ENCODE data around the gene MEF2B.

The MEF2B gene

DNA sequence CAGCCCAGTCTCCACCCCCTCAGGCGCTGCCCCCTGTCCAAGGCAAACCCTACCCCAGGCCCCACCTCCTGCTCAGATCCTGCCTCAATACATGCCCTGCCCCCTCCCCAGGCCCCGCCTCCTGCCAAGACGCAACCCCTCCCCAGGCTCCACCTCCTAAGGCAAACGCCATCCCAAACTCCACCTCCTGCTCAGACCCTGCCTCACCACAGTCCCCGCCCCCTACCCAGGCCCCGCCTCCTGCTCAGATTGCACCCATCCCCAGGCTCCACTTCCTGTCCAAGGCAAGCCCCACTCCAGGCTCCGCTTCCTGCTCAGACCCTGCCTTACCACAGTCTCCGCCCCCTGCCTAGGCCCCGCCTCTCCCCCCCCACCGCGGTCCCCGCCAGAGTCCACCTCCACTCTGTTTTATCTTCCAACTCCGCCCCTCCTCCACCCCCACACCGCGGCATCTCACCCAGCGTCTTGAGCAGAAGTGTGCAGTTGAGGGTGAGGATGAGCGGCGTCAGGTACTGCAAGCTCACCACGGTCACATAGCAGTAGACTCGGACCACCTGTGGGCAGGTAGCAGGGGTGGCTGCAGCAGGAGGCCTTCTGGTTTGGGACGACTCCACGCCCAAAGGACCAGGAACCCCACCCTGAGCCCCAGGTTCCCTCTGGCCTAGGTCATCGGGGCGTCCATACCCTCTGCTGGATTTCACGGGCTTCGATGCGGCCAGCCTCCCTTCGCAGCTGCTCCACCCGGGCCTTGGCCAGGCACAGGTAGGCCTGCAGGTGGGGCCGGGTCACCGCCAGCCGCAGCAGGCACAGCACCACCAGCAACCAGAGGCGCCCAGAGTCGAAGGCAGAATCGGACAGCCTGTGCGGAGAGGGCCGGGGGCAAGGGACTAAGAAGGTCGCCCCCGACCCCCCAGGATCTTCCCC lies 49.5 kb downstream of the MEF2B start:
- 76 to 84% methylated on average over 23 to 24 of the region's 39 CpGs for WGBS, 2 experiments (ENCODE audit: insufficient coverage in 2 of 2)
- Histone ChIP-seq H3K4me3 (ENCODE audit: extremely low read depth, insufficient read depth, low read length, poor library complexity, severe bottlenecking) (no peak overlapping the region), H3K36me3 (ENCODE audit: control insufficient read depth, insufficient read depth, low read length) (peaks cover 30% of the 10 kb centered on the region), H3K27ac (ENCODE audit: low read depth, low read length, severe bottlenecking) (no peak overlapping the region), H3K9me3 (ENCODE audit: control insufficient read depth, low read length) (peaks cover 12% of the 10 kb centered on the region), H3K4me1 (ENCODE audit: control insufficient read depth, insufficient read depth, low read length, poor library complexity, severe bottlenecking) (no peaks in the 10 kb centered on the region)

DNA sequence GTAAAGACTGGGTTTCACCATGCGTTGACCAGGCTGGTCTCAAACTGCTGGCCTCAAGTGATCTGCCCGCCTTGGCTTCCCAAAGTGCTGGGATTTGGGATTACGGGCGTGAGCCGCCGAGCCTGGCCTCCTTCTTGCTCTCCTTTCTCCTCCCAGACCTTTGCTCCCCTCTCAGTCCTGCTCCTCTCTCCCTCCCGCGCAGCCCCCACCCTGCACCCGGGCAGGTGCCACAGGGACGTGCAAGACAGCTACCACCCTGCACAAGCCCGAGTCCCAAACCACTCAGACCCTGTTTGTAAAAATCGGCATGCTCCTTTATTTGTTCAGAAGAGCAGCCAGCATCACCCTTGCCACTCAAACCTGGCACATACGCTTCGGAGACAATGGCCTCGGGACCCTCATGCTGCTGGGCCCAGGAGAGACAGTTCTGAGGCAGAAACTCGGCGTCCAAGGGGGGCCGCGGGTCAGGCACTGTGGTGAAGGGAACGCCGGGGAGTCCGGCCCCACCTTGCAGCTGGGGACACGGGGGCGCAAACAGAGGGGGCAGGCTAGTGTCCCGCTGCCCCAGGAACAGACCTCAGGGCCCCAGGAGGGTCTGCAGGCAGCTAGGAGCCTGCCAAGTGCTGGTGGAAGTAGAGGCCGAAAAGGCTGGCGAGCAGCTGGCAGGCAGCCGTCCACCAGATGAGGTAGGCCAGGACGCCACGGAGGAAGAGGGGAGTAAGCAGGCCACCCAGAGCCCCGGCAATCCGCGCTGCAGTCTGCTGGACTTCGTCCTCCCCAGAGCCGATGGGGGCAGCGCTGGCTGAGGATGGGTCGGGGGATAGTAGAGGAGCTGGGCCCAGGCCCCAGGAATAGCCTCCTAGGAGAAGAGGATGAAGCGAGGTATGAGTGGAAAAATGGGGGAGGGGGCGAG lies 50.5 kb downstream of the MEF2B start:
- WGBS, 2 experiments (ENCODE audit: insufficient coverage in 2 of 2) = 95% methylated on average over 27 to 35 of the region's 39 CpGs
- Histone ChIP-seq H3K36me3 (ENCODE audit: control insufficient read depth, insufficient read depth, low read length) (peaks cover 30% of the 10 kb centered on the region), H3K27ac (ENCODE audit: low read depth, low read length, severe bottlenecking) (no peak overlapping the region), H3K4me1 (ENCODE audit: control insufficient read depth, insufficient read depth, low read length, poor library complexity, severe bottlenecking) (no peaks in the 10 kb centered on the region), H3K9me3 (ENCODE audit: control insufficient read depth, low read length) (peaks cover 12% of the 10 kb centered on the region), H3K4me3 (ENCODE audit: extremely low read depth, insufficient read depth, low read length, poor library complexity, severe bottlenecking) (no peak overlapping the region)

DNA sequence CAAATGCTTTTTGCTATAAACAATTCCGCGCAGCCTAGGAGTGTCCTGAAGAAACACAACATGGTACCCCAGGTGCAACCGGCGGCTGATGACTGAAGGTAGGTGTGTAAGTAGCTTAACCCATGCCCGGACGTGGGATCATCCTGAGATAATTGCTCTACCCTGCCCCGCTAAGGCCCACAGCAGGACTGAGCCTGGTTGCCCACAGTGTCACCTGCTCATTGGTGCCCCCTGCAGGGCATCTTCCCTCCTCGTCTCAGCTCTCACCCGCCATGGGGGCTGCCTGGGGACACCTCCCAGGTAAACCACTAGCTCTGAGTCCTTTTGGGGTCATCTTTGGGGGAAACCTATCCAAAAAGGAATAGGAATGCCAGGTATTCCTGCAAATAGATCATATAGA lies 54.1 kb downstream of the MEF2B start:
- peaks cover 15% of the 10 kb centered on the region for H3K36me3 ChIP-seq (ENCODE audit: control insufficient read depth, insufficient read depth, low read length)
- 79 to 88% methylated on average over 7 of the region's 9 CpGs for WGBS, 2 experiments (ENCODE audit: insufficient coverage in 2 of 2)
- H3K4me1 ChIP-seq (ENCODE audit: control insufficient read depth, insufficient read depth, low read length, poor library complexity, severe bottlenecking) = peaks cover 4% of the 10 kb centered on the region
- H3K4me3 ChIP-seq (ENCODE audit: extremely low read depth, insufficient read depth, low read length, poor library complexity, severe bottlenecking) = no peak overlapping the region
- no peak overlapping the region for H3K27ac ChIP-seq (ENCODE audit: low read depth, low read length, severe bottlenecking)
- no peaks in the 10 kb centered on the region for H3K9me3 ChIP-seq (ENCODE audit: control insufficient read depth, low read length)

DNA sequence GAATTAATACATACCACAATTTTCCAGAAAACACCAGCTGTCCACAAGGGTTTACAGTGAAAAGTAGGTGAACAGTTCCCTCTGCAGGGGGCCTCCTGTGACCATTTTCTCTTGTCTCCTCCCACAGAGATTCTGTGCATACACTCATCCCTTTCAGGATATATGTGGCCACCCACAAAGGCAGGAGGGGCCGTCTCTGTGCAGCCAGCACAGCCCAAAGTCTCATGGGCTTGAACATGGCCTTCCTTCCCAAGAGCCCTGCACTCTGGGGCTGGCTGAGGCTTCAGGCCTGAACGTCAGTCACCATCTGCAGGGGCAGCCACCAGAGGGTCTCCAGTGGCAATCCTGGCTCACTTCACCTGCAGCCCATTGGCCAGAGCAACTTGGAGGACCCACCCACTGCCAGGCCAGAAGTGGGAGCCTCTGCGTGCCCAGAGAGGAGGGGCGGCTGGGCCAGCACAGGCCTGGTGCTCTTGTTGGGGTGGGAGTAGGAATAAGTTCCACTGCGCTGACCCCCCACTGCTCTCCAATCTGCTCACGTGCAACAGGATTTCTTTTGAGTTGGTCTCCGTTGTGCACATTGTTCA lies 56.9 kb downstream of the MEF2B start:
- Histone ChIP-seq H3K4me1 (ENCODE audit: control insufficient read depth, insufficient read depth, low read length, poor library complexity, severe bottlenecking) (peaks cover 9% of the 10 kb centered on the region), H3K9me3 (ENCODE audit: control insufficient read depth, low read length) (no peaks in the 10 kb centered on the region), H3K36me3 (ENCODE audit: control insufficient read depth, insufficient read depth, low read length) (no peaks in the 10 kb centered on the region), H3K27ac (ENCODE audit: low read depth, low read length, severe bottlenecking) (no peak overlapping the region), H3K4me3 (ENCODE audit: extremely low read depth, insufficient read depth, low read length, poor library complexity, severe bottlenecking) (no peak overlapping the region)
- WGBS, 2 experiments (ENCODE audit: insufficient coverage in 2 of 2) = 44 to 74% methylated on average over 5 of the region's 7 CpGs

DNA sequence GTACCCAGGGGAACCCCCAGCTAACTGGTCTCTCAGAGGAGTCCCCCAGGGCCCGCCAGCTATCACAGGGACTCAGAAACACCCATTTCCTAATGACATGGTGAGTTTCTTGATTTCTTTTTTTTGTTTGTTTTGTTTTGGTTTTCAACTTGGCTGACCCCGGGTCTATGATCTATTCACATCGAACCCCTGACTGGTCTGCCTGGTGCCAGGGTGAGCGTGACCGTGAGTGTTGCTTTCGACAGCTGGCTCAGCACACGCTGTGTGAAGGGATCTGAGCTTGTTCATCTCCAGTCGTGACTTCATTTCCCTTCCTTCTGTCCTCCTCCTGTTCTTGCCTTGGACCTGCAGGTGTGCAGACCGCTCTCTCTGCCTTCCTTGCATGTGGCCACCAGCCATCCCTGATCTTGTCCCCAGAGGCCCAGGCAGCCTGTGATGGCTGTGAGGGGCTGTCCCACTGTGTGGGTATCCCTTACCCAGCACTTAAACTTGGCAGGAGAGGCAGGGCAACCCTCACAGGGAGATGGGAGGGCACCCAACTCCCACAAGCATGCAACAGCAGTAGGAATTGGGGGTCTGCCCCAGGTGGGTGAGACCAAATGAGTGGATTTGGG lies 58.0 kb downstream of the MEF2B start:
- H3K4me1 ChIP-seq (ENCODE audit: control insufficient read depth, insufficient read depth, low read length, poor library complexity, severe bottlenecking) = peaks cover 9% of the 10 kb centered on the region
- H3K4me3 ChIP-seq (ENCODE audit: extremely low read depth, insufficient read depth, low read length, poor library complexity, severe bottlenecking) = no peak overlapping the region
- no peaks in the 10 kb centered on the region for H3K36me3 ChIP-seq (ENCODE audit: control insufficient read depth, insufficient read depth, low read length)
- H3K27ac ChIP-seq (ENCODE audit: low read depth, low read length, severe bottlenecking) = no peak overlapping the region
- no peaks in the 10 kb centered on the region for H3K9me3 ChIP-seq (ENCODE audit: control insufficient read depth, low read length)
- 89 to 92% methylated on average over 8 to 9 of the region's 9 CpGs for WGBS, 2 experiments (ENCODE audit: insufficient coverage in 2 of 2)

DNA sequence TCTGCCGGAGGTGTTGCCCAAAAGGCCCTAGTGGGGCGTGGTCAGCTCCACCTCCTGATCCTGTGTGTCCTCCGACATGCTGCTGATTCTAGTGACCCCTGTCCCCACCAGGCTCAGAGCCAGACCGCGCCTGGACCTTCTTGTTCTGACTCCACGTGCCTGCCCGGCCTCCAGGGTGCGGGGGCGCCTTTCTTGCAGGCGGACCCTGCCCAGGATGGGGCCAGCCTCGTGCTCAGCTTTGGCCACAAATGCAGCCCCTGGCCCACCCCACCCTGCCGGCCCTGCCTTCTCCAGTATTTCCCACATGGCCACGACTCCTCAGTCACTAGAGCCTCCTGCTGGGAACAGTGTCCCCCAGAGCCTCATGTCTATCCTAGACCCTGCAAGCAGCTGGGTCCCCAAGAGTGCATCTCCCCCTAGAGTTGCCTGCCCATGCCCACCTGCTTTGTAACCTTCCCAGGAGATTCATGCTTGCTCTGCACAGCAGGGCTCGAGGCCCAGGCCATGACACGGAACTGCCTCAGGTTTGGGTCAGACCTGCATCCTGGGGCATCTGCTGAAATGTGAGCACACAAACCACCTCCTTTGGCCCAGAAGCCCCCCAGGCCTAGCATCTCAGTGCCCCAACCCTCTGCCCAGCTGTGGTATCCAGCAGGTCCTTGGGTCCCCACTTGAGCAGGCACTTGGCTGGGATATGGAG lies 58.8 kb downstream of the MEF2B start:
- 83 to 88% methylated on average over 15 of the region's 15 CpGs for WGBS, 2 experiments (ENCODE audit: insufficient coverage in 2 of 2)
- H3K4me1 ChIP-seq (ENCODE audit: control insufficient read depth, insufficient read depth, low read length, poor library complexity, severe bottlenecking) = peaks cover 9% of the 10 kb centered on the region
- no peaks in the 10 kb centered on the region for H3K36me3 ChIP-seq (ENCODE audit: control insufficient read depth, insufficient read depth, low read length)
- no peaks in the 10 kb centered on the region for H3K9me3 ChIP-seq (ENCODE audit: control insufficient read depth, low read length)
- no peak overlapping the region for H3K27ac ChIP-seq (ENCODE audit: low read depth, low read length, severe bottlenecking)
- H3K4me3 ChIP-seq (ENCODE audit: extremely low read depth, insufficient read depth, low read length, poor library complexity, severe bottlenecking) = no peak overlapping the region

DNA sequence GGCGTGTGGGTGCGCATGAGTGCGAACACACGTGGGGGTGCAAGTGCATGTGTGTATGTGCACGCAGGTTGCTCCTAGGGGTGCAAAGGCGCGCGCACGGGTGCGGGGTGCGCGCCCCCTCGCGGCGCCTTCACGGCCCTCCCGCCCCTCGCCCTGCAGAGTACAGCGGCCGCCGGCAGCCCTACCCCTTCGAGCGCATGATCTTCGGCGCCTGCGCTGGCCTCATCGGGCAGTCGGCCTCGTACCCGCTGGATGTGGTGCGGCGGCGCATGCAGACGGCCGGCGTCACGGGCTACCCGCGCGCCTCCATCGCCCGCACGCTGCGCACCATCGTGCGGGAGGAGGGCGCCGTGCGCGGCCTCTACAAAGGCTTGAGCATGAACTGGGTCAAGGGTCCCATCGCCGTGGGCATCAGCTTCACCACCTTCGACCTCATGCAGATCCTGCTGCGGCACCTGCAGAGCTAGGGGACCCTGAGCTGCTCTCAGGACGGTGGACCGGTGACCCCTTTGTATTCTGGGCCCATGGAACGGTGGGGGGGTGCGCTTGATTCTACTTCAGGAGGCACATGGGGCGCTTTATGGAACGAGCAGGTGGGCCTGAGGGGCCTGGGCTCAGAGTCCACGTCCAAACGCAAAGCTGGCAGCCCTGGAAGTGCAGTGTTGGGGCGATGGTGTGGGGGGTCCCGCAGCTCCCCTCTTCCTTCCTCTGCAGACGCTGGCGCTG lies 59.5 kb downstream of the MEF2B start:
- H3K4me3 ChIP-seq (ENCODE audit: extremely low read depth, insufficient read depth, low read length, poor library complexity, severe bottlenecking) = no peak overlapping the region
- no peaks in the 10 kb centered on the region for H3K36me3 ChIP-seq (ENCODE audit: control insufficient read depth, insufficient read depth, low read length)
- H3K27ac ChIP-seq (ENCODE audit: low read depth, low read length, severe bottlenecking) = no peak overlapping the region
- H3K9me3 ChIP-seq (ENCODE audit: control insufficient read depth, low read length) = no peaks in the 10 kb centered on the region
- WGBS, 2 experiments (ENCODE audit: insufficient coverage in 2 of 2) = 44 to 45% methylated on average over 62 to 66 of the region's 66 CpGs
- peaks cover 9% of the 10 kb centered on the region for H3K4me1 ChIP-seq (ENCODE audit: control insufficient read depth, insufficient read depth, low read length, poor library complexity, severe bottlenecking)

DNA sequence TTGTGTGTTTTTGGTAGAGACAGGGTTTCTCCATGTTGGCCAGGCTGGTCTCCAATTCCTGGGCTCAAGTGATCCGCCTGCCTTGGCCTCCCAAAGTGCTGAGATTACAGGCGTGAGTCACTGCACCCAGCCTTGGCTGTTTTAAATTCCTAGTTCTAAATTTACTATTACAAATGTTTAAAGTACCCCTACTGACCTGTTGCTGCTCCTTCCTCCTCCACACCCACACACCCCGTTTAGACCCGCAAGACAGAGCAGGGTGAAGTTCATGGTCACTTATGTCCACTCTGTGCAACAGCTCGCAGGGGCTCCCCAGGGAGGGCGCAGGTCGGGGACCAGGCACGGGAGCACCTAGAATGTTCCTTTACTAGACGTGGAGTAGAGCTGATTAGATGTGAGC lies 60.5 kb downstream of the MEF2B start:
- 92 to 96% methylated on average over 6 of the region's 9 CpGs for WGBS, 2 experiments (ENCODE audit: insufficient coverage in 2 of 2)
- no peaks in the 10 kb centered on the region for H3K9me3 ChIP-seq (ENCODE audit: control insufficient read depth, low read length)
- no peak overlapping the region for H3K4me3 ChIP-seq (ENCODE audit: extremely low read depth, insufficient read depth, low read length, poor library complexity, severe bottlenecking)
- no peaks in the 10 kb centered on the region for H3K36me3 ChIP-seq (ENCODE audit: control insufficient read depth, insufficient read depth, low read length)
- H3K27ac ChIP-seq (ENCODE audit: low read depth, low read length, severe bottlenecking) = no peak overlapping the region
- H3K4me1 ChIP-seq (ENCODE audit: control insufficient read depth, insufficient read depth, low read length, poor library complexity, severe bottlenecking) = peaks cover 9% of the 10 kb centered on the region

DNA sequence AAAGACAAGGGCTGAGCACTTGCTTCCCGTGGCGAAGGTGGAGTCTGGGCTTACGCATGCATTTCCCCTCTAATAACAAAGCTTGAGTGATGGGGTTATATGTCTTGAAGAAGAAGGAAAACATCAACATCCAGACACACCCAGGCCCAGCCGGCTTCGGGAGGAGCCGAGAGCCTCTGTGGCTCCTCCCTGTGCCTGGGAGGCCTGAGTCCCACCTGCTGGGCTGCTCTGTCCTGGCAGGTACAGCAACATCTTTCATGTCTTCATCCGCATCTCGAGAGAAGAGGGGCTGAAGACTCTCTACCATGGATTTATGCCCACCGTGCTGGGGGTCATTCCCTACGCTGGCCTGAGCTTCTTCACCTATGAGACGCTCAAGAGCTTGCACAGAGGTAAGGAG lies 62.4 kb downstream of the MEF2B start:
- Histone ChIP-seq H3K27ac (ENCODE audit: low read depth, low read length, severe bottlenecking) (no peak overlapping the region), H3K4me1 (ENCODE audit: control insufficient read depth, insufficient read depth, low read length, poor library complexity, severe bottlenecking) (peaks cover 5% of the 10 kb centered on the region), H3K9me3 (ENCODE audit: control insufficient read depth, low read length) (no peaks in the 10 kb centered on the region), H3K36me3 (ENCODE audit: control insufficient read depth, insufficient read depth, low read length) (no peaks in the 10 kb centered on the region), H3K4me3 (ENCODE audit: extremely low read depth, insufficient read depth, low read length, poor library complexity, severe bottlenecking) (no peak overlapping the region)
- 83 to 86% methylated on average over 7 to 8 of the region's 11 CpGs for WGBS, 2 experiments (ENCODE audit: insufficient coverage in 2 of 2)

Measured in mesodermal cell (in vitro differentiated cells).